Caco-2 (cell line): ENCODE measurements around the gene FAM131B. TPM values are rescaled to one million over a fixed set of nuclear protein-coding genes. Genes with fewer than 3 reads are reported as not detected.

Experiments
- BruUV-seq: library from RNA; stranded (reverse); fragments of 400-500 nt; replicated peaks from 2 replicates; lab custom pipeline; 2021; lab: Mats Ljungman, UMichigan
- CTCF ChIA-PET: fragments of 300-600 bp; sonication (Branson Sonifier 250); formaldehyde crosslinking; loops from one replicate; lab custom pipeline; 2022; ENCODE audit warnings: antibody characterized with exemption; lab: Charles Lee
- POLR2A ChIA-PET: fragments of 300-600 bp; sonication (Branson Sonifier 250); formaldehyde crosslinking; loops from one replicate; lab custom pipeline; 2022; ENCODE audit warnings: antibody characterized with exemption; lab: Charles Lee
- DNase-seq, 2 experiments: peaks; one replicate each; pipeline versions ENCODE4 v3.0.0 to v3.0.0-alpha.2; 2020 to 2022
- H3K27me3 ChIP-seq: replicated peaks from 2 replicates; pipeline ENCODE4 v1.6.0; 2011; ENCODE audit warnings: low read length; ENCODE audit not compliant: control insufficient read depth, insufficient read depth
- H3K36me3 ChIP-seq: 2 replicates; pipeline ENCODE4 v1.5.1; 2011; ENCODE audit warnings: low read length; ENCODE audit not compliant: control insufficient read depth, insufficient read depth
- H3K4me1 ChIP-seq: fragments of 250-450 bp; sonication (Bioruptor Pico); 2 replicates; pipeline ENCODE4 v1.5.1; 2020; ENCODE audit warnings: mild to moderate bottlenecking
- H3K4me3 ChIP-seq: 2 replicates; pipeline ENCODE4 v1.5.1; 2011; ENCODE audit warnings: low read depth, mild to moderate bottlenecking, control low read depth, low read length
- H3K9me3 ChIP-seq: fragments of 250-450 bp; sonication (Bioruptor Pico); 2 replicates; pipeline ENCODE4 v1.5.1; 2020; ENCODE audit warnings: mild to moderate bottlenecking, moderate library complexity
- H3K27ac Mint-ChIP-seq: one replicate; pipeline ENCODE4 v1.8.0; 2022; ENCODE audit warnings: mixed read lengths; ENCODE audit not compliant: unreplicated experiment
- H3K27me3 Mint-ChIP-seq: one replicate; pipeline ENCODE4 v1.8.0; 2022; ENCODE audit warnings: mixed read lengths; ENCODE audit not compliant: insufficient read depth, unreplicated experiment
- H3K36me3 Mint-ChIP-seq: one replicate; pipeline ENCODE4 v1.8.0; 2022; ENCODE audit warnings: mild to moderate bottlenecking, mixed read lengths; ENCODE audit not compliant: insufficient read depth, unreplicated experiment
- H3K4me1 Mint-ChIP-seq: one replicate; pipeline ENCODE4 v1.8.0; 2022; ENCODE audit warnings: low read depth, mixed read lengths; ENCODE audit not compliant: unreplicated experiment
- H3K4me3 Mint-ChIP-seq: one replicate; pipeline ENCODE4 v1.8.0; 2022; ENCODE audit warnings: mild to moderate bottlenecking, moderate library complexity, mixed read lengths; ENCODE audit not compliant: unreplicated experiment
- H3K9me3 Mint-ChIP-seq: one replicate; pipeline ENCODE4 v1.8.0; 2022; ENCODE audit warnings: mixed read lengths; ENCODE audit not compliant: unreplicated experiment
- intact Hi-C: fragments of 100-400 bp; cut with micrococcal nuclease; formaldehyde crosslinking; loops from one replicate; pipeline ENCODE4 v1.10.0; 2022; ENCODE audit not compliant: unreplicated experiment
- total RNA-seq: library from RNA; stranded (reverse); gene quantifications from 2 replicates; pipeline ENCODE4 v1.2.3, GENCODE V29; 2022
- TF ChIP-seq, protein P1 (sequence below), 2 experiments: fragments of 200-600 bp in 1 of 2; IDR thresholded peaks; 1 replicate in 1 of 2; 2 replicates in 1 of 2; pipeline versions ENCODE4 v1.5.1 to v1.8.0; 2011 to 2022; ENCODE audit warnings: antibody characterized with exemption in 1 of 2, control low read depth in 1 of 2, inconsistent platforms in 1 of 2, low read depth in 1 of 2, low read length in 1 of 2, mild to moderate bottlenecking in 1 of 2, moderate library complexity in 1 of 2; ENCODE audit not compliant: insufficient read depth in 1 of 2, severe bottlenecking in 1 of 2, unreplicated experiment in 1 of 2

FAM131B gene
- total RNA-seq, 1 experiment from 2014 or later, result 22.3 TPM

DNA sequence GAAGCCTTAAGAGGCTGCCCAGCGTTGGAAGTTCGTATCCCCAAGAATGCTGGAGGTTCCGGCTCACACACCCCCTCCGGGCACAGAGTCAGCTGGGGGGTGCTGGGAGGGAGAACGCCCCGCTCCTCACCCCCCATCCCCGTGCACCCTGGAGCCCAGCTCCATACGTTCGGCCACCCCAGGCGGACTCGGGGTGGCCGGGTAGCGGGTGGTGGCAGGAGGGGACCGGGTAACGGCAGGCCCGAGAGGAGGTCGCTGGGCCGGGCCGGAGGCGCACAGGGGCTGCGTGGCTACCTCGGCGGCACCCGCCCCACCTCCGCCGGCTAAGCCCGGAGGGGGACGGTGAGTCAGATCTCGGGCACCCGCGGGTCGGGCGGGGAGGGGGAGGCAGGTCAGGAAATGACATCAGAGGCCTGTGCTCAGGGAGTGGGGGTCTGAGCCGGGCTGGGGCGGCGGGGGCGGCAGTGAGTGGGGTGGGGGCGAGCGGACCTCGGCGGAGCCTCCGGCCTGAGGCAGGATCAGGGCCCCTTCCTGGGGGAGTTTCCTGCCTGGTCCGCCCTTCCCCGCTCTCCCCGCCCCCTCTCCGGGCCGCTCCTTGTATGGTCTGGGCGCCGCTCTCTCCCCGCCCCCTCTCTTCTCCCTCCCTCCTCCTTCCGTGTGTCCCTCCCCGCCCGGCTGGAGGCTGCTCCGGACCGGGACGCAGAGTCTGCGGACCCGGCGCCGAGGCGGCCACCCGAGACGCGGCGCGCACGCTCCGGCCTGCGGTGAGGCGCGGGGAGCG is 18.3 kb upstream of the FAM131B start, which contains the start of gene ZYX:
Gene ZYX (plus strand): TSS at position 700 of the 781 bp plus-strand sequence. CDS start 227 bp downstream, outside the sequence.
- H3K9me3 ChIP-seq, result no peaks in the 10 kb centered on the region
- POLR2A ChIA-PET, result interaction anchor here (0.6 to 1.9 kb wide), 5 partner anchors 8 to 140 kb away, joined by 3 to 24 read pairs (median 3); no protein-coding TSS in a partner anchor
- Mint-ChIP-seq H3K27me3 (no peaks in the 10 kb centered on the region), H3K36me3 (peaks cover 18% of the 10 kb centered on the region), H3K27ac (peak within 1 kb of the TSS; percentile 90), H3K4me1 (peaks cover 14% of the 10 kb centered on the region), H3K4me3 (peak within 1 kb of the TSS; percentile 85), H3K9me3 (no peaks in the 10 kb centered on the region)
- peaks cover 45% of the 10 kb centered on the region for H3K4me1 ChIP-seq
- DNase-seq, result peak; percentile 95 to 97
- peak within 1 kb of the TSS; percentile 70 for H3K4me3 ChIP-seq
- CTCF ChIA-PET, result interaction anchor here (0.6 to 1.8 kb wide), 16 partner anchors 9 to 140 kb away, joined by 3 to 23 read pairs (median 6); partner anchors contain the start of genes CASP2 and EPHA1
- intact Hi-C loops, result loop anchor here (1.0 to 2.0 kb wide), 6 partner anchors 11 to 140 kb away; partner anchors contain the start of genes EPHA1 and FAM131B
- TF ChIP-seq, protein P1, sequence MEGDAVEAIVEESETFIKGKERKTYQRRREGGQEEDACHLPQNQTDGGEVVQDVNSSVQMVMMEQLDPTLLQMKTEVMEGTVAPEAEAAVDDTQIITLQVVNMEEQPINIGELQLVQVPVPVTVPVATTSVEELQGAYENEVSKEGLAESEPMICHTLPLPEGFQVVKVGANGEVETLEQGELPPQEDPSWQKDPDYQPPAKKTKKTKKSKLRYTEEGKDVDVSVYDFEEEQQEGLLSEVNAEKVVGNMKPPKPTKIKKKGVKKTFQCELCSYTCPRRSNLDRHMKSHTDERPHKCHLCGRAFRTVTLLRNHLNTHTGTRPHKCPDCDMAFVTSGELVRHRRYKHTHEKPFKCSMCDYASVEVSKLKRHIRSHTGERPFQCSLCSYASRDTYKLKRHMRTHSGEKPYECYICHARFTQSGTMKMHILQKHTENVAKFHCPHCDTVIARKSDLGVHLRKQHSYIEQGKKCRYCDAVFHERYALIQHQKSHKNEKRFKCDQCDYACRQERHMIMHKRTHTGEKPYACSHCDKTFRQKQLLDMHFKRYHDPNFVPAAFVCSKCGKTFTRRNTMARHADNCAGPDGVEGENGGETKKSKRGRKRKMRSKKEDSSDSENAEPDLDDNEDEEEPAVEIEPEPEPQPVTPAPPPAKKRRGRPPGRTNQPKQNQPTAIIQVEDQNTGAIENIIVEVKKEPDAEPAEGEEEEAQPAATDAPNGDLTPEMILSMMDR (IDR thresholded peaks at IDR 0.05; ENCODE audit: insufficient read depth in 1 of 2, low read depth in 1 of 2, low read length in 1 of 2, severe bottlenecking in 1 of 2, unreplicated experiment in 1 of 2), result no peak
- no TSS peak for BruUV-seq
- no peaks in the 10 kb centered on the region; the same call in 1 of the 2 replicates for H3K36me3 ChIP-seq
- H3K27me3 ChIP-seq, result no peaks in the 10 kb centered on the region

DNA sequence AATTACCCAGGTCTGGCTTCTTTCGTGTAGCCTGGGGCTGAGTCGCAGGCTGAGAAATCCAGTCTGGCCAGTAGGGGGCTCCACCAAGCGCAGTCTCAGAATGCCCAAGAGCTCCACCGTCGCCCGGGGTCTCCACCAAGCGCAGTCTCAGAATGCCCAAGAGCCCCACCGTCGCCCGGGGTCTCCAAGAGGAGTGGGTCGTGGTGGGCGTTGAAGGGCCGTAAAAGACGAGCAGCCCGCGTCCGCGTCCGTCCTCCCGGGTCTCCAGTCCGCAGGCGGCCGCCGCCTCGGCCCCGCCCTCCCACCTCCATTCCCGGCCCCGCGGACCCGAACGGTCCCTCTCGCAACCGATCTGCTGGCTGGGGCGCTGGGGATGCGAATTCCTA is 17.7 kb upstream of the FAM131B start:
- intact Hi-C loops, result loop anchor here (1.0 to 2.0 kb wide), 5 partner anchors 10 to 139 kb away; partner anchors contain the start of genes EPHA1 and FAM131B
- H3K4me3 ChIP-seq, result peak overlapping the region; percentile 70
- TF ChIP-seq, protein P1 (IDR thresholded peaks at IDR 0.05; ENCODE audit: insufficient read depth in 1 of 2, low read depth in 1 of 2, low read length in 1 of 2, severe bottlenecking in 1 of 2, unreplicated experiment in 1 of 2), result peak; percentile 89 to 92
- POLR2A ChIA-PET, result interaction anchor here (0.6 to 1.9 kb wide), 7 partner anchors 8 to 140 kb away, joined by 3 to 24 read pairs (median 3); no protein-coding TSS in a partner anchor
- peaks cover 44% of the 10 kb centered on the region for H3K4me1 ChIP-seq
- H3K36me3 ChIP-seq, result no peaks in the 10 kb centered on the region; the same call in 1 of the 2 replicates
- peaks cover 18% of the 10 kb centered on the region for H3K36me3 Mint-ChIP-seq
- H3K27me3 Mint-ChIP-seq, result no peaks in the 10 kb centered on the region
- peaks cover 14% of the 10 kb centered on the region for H3K4me1 Mint-ChIP-seq
- no TSS peak for BruUV-seq
- H3K9me3 Mint-ChIP-seq, result no peaks in the 10 kb centered on the region
- DNase-seq, result peak; percentile 84 to 89
- H3K4me3 Mint-ChIP-seq, result peak overlapping the region; percentile 85
- H3K27ac Mint-ChIP-seq, result peak overlapping the region; percentile 90
- CTCF ChIA-PET, result interaction anchor here (0.6 to 1.8 kb wide), 17 partner anchors 8 to 140 kb away, joined by 3 to 23 read pairs (median 5); partner anchors contain the start of genes CASP2 and EPHA1
- no peaks in the 10 kb centered on the region for H3K9me3 ChIP-seq
- H3K27me3 ChIP-seq, result no peaks in the 10 kb centered on the region
